Effector memory CD4-positive, alpha-beta T cell (primary cell): ENCODE measurements around the gene DYNLT2.

Experiments used
- DNase-seq, 3 donors: peaks; one replicate each; pipeline ENCODE4 v3.0.0-alpha.2; 2020
- H3K27ac ChIP-seq: 2 replicates; pipeline ENCODE4 v1.7.0; 2013; ENCODE audit warnings: mild to moderate bottlenecking, low read length, moderate library complexity; ENCODE audit not compliant: insufficient read depth, poor library complexity, severe bottlenecking
- H3K27me3 ChIP-seq: replicated peaks from 2 replicates; pipeline ENCODE4 v1.7.0; 2013; ENCODE audit warnings: mild to moderate bottlenecking, low read length; ENCODE audit not compliant: insufficient read depth, control insufficient read depth, poor library complexity, severe bottlenecking
- H3K36me3 ChIP-seq: 2 replicates; pipeline ENCODE4 v1.7.0; 2013; ENCODE audit warnings: mild to moderate bottlenecking, low read length, moderate library complexity; ENCODE audit not compliant: control insufficient read depth, insufficient read depth
- H3K4me1 ChIP-seq: 2 replicates; pipeline ENCODE4 v1.7.0; 2013; ENCODE audit warnings: low read length, mild to moderate bottlenecking; ENCODE audit not compliant: control insufficient read depth, insufficient read depth, poor library complexity, severe bottlenecking
- H3K4me3 ChIP-seq: 2 replicates; pipeline ENCODE4 v1.7.0; 2013; ENCODE audit warnings: low read length, low read depth, mild to moderate bottlenecking; ENCODE audit not compliant: insufficient read depth, poor library complexity, severe bottlenecking
- H3K9me3 ChIP-seq: 2 replicates; pipeline ENCODE4 v1.7.0; 2013; ENCODE audit warnings: mild to moderate bottlenecking, low read length, moderate library complexity; ENCODE audit not compliant: control insufficient read depth

DYNLT2 gene

DNA sequence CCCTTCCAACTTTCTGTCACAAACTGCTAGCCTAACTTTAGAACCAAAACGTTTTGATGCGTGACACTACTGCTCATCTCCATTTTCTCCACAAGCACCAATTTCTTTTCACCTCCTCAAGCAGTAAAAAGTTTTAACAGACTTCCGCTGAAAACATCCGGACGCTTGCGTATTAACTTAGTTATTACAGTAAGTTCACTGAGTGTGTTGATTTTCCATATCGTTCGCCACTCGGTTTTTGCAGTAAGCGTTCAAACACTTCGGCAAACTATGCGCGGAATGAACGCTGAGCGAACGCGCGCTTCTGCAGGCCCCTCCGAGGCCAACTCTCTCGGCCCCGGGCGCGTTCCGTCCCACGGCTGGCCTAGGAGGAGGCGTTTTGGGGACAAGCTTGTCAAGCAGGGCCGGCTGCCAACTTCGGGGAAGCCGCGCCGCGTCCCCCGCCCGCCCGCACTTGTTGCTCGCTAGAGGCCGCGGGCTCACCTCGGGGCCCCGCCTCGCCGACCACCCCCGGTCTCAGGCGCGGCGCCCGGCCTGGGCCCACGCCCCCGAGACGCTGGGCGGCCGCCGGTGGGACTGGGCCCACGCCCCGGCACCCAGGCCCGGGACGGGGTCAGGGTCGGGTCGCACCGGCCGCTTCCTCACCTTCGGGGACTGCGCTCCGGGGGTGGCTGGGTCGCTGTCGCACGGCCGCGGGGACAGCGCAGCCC lies 28.0 kb downstream of the DYNLT2 start:
- peak overlapping the region; percentile 84 for H3K4me3 ChIP-seq
- H3K36me3 ChIP-seq: no peaks in the 10 kb centered on the region
- H3K27ac ChIP-seq: peak overlapping the region; percentile 90
- no peaks in the 10 kb centered on the region for H3K9me3 ChIP-seq
- DNase-seq: peak; percentile 54 to 59 (median 55)
- H3K27me3 ChIP-seq: no peaks in the 10 kb centered on the region
- peaks cover 11% of the 10 kb centered on the region for H3K4me1 ChIP-seq

GRCh38 chr6:169722362-169723199 lies 28.8 kb downstream of the DYNLT2 start:
- no peaks in the 10 kb centered on the region for H3K9me3 ChIP-seq
- peak overlapping the region; percentile 90 for H3K27ac ChIP-seq
- H3K27me3 ChIP-seq: no peaks in the 10 kb centered on the region
- peak in 2 of 3 donors; percentile 11 to 29 for DNase-seq
- peak overlapping the region; percentile 84 for H3K4me3 ChIP-seq
- peaks cover 11% of the 10 kb centered on the region for H3K4me1 ChIP-seq
- H3K36me3 ChIP-seq: no peaks in the 10 kb centered on the region

- no peaks in the 10 kb centered on the region for H3K27me3 ChIP-seq
- H3K9me3 ChIP-seq: no peaks in the 10 kb centered on the region
- H3K27ac ChIP-seq: no peak overlapping the region
- H3K4me1 ChIP-seq: peaks cover 11% of the 10 kb centered on the region
- no peak overlapping the region for H3K4me3 ChIP-seq
- peaks cover 11% of the 10 kb centered on the region for H3K36me3 ChIP-seq
- DNase-seq: no peak
These were observed 31.0 kb downstream of the DYNLT2 start for GRCh38 chr6:169720207-169720855.

GRCh38 chr6:169719117-169719516 lies 32.3 kb downstream of the DYNLT2 start:
- no peaks in the 10 kb centered on the region for H3K9me3 ChIP-seq
- H3K27me3 ChIP-seq: no peaks in the 10 kb centered on the region
- H3K36me3 ChIP-seq: peaks cover 21% of the 10 kb centered on the region
- H3K4me3 ChIP-seq: no peak overlapping the region
- H3K4me1 ChIP-seq: peaks cover 11% of the 10 kb centered on the region
- peak overlapping the region; percentile 29 for H3K27ac ChIP-seq
- DNase-seq: no peak

GRCh38 chr6:169714595-169714994 lies 36.8 kb downstream of the DYNLT2 start:
- Histone ChIP-seq H3K4me3 (no peak overlapping the region), H3K9me3 (no peaks in the 10 kb centered on the region), H3K27ac (no peak overlapping the region), H3K4me1 (no peaks in the 10 kb centered on the region), H3K36me3 (peaks cover 37% of the 10 kb centered on the region), H3K27me3 (no peaks in the 10 kb centered on the region)
- no peak for DNase-seq

- Histone ChIP-seq H3K4me1 (no peaks in the 10 kb centered on the region), H3K27me3 (no peaks in the 10 kb centered on the region), H3K27ac (no peak overlapping the region), H3K9me3 (no peaks in the 10 kb centered on the region), H3K36me3 (peaks cover 37% of the 10 kb centered on the region), H3K4me3 (no peak overlapping the region)
- no peak for DNase-seq
These were observed 37.2 kb downstream of the DYNLT2 start for GRCh38 chr6:169714178-169714577.

- Histone ChIP-seq H3K4me1 (peaks cover 5% of the 10 kb centered on the region), H3K27me3 (no peaks in the 10 kb centered on the region), H3K9me3 (no peaks in the 10 kb centered on the region), H3K27ac (no peak overlapping the region), H3K4me3 (no peak overlapping the region), H3K36me3 (peaks cover 36% of the 10 kb centered on the region)
- DNase-seq: no peak
These were observed 41.4 kb downstream of the DYNLT2 start for GRCh38 chr6:169710009-169710408.

DNA sequence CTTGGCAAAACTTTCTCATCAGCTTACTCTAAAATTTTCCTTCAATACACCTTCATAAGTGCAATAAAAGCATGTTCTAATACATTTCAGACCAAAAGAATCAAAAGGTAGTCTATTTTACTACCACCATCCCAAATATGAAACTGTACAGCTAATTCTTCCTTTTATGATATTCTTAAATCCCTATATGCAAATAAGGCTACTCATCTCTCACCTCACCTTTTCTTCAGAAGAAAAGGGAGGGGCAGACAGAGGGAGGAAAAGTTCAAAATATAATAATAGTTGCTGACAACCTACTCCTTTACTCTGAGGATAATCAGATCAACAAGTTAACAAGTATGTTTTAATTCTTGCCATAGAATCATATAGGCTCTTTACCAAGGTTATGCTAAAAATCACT lies 42.1 kb downstream of the DYNLT2 start:
- Histone ChIP-seq H3K27me3 (no peaks in the 10 kb centered on the region), H3K4me1 (peaks cover 8% of the 10 kb centered on the region), H3K27ac (no peak overlapping the region), H3K9me3 (no peaks in the 10 kb centered on the region), H3K4me3 (no peak overlapping the region), H3K36me3 (peaks cover 31% of the 10 kb centered on the region)
- DNase-seq: no peak

GRCh38 chr6:169707772-169708171 lies 43.6 kb downstream of the DYNLT2 start:
- Histone ChIP-seq H3K27ac (no peak overlapping the region), H3K4me3 (no peak overlapping the region), H3K36me3 (peaks cover 25% of the 10 kb centered on the region), H3K4me1 (peaks cover 22% of the 10 kb centered on the region), H3K9me3 (no peaks in the 10 kb centered on the region), H3K27me3 (no peaks in the 10 kb centered on the region)
- DNase-seq: no peak

GRCh38 chr6:169702840-169703246 lies 48.5 kb downstream of the DYNLT2 start:
- Histone ChIP-seq H3K4me3 (peak overlapping the region; percentile 86), H3K36me3 (peaks cover 12% of the 10 kb centered on the region), H3K4me1 (peaks cover 33% of the 10 kb centered on the region), H3K9me3 (no peaks in the 10 kb centered on the region), H3K27ac (peak overlapping the region; percentile 94), H3K27me3 (no peaks in the 10 kb centered on the region)
- no peak for DNase-seq
